Neural progenitor cell (in vitro differentiated cells): ENCODE results near the gene TEKT2.

ENCODE experiments used
- EZH2 ChIP-seq: fragments of 200-600 bp; sonication (generic); IDR thresholded peaks from 2 replicates; pipeline ENCODE4 v1.6.1; 2017; ENCODE audit warnings: antibody characterized with exemption, mild to moderate bottlenecking, moderate library complexity
- EZH2phosphoT487 ChIP-seq: fragments of 200-600 bp; sonication (generic); IDR thresholded peaks from 2 replicates; pipeline ENCODE4 v1.6.1; 2017; ENCODE audit warnings: antibody characterized with exemption
- TF ChIP-seq, protein P1 (sequence below): fragments of 200-600 bp; sonication (generic); IDR thresholded peaks from 2 replicates; pipeline ENCODE4 v1.5.1; 2017; ENCODE audit warnings: antibody characterized with exemption, mild to moderate bottlenecking

DNA sequence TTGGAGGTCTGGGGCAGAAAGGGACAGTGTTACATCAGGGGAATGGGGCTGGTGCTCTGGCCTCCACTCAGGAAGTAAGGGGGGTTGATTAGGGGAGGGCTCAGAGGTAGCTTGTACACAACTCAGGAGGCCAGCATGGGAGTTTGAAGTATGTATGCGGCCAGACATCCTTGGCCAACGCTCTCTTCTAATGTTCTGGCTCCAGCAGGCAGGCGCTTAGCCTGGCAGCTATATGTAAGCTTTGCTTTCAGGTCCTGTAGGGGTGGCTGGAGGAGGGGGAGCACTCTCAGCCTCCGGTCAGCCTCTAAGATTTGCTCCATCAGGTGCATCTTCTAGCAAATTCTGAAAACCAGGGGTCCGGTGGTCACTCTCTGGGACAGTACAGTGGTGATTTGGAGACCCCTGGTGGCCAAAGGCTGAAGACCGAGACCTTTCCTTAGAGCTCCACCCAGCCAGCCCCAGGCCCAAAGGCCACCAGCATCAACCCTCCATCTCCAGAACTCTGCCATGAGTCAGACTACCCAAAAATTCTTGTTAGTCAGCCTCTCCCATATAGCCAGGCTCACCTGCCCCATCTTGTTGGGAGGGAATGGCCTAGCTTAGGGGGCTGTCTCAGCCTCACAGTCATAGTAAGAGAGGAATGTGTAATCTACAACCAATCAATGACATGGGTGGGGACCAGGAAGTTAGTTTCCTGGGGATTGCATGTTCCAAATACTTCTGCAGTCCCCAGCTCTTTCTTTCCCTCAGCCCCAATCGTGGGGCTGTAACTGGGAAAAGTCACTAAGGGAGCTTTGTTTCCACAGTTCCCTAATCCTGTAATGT is 50.8 kb downstream of the TEKT2 start:
- TF ChIP-seq, protein P1, sequence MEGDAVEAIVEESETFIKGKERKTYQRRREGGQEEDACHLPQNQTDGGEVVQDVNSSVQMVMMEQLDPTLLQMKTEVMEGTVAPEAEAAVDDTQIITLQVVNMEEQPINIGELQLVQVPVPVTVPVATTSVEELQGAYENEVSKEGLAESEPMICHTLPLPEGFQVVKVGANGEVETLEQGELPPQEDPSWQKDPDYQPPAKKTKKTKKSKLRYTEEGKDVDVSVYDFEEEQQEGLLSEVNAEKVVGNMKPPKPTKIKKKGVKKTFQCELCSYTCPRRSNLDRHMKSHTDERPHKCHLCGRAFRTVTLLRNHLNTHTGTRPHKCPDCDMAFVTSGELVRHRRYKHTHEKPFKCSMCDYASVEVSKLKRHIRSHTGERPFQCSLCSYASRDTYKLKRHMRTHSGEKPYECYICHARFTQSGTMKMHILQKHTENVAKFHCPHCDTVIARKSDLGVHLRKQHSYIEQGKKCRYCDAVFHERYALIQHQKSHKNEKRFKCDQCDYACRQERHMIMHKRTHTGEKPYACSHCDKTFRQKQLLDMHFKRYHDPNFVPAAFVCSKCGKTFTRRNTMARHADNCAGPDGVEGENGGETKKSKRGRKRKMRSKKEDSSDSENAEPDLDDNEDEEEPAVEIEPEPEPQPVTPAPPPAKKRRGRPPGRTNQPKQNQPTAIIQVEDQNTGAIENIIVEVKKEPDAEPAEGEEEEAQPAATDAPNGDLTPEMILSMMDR = peak; percentile 90
- no peak for TF ChIP-seq EZH2phosphoT487
- no peak for TF ChIP-seq EZH2
